Colonic mucosa (tissue), 4 donors: ENCODE measurements around the gene GZF1. TPM values are rescaled to one million over a fixed set of nuclear protein-coding genes. Genes with fewer than 3 reads are reported as not detected.

ENCODE experiments used
- DNase-seq: peaks from one replicate; pipeline ENCODE4 v3.0.0-alpha.2; 2020
- H3K27ac ChIP-seq: fragments of 200-600 bp; one replicate; pipeline ENCODE4 v1.8.0; 2021
- H3K27me3 ChIP-seq: fragments of 200-600 bp; one replicate; pipeline ENCODE4 v1.8.0; 2021
- H3K36me3 ChIP-seq: fragments of 200-600 bp; one replicate; pipeline ENCODE4 v1.8.0; 2021
- H3K4me1 ChIP-seq: fragments of 200-600 bp; one replicate; pipeline ENCODE4 v1.8.0; 2021; ENCODE audit warnings: mild to moderate bottlenecking
- H3K4me3 ChIP-seq: fragments of 200-600 bp; one replicate; pipeline ENCODE4 v1.8.0; 2021
- H3K9ac ChIP-seq, 2 donors: one replicate each; pipeline ENCODE4 v1.7.0; 2013; ENCODE audit warnings: control low read depth in 2 of 2, low read depth in 2 of 2, low read length in 2 of 2
- H3K9me3 ChIP-seq: fragments of 200-600 bp; one replicate; pipeline ENCODE4 v1.8.0; 2021
- intact Hi-C: fragments of 100-400 bp; cut with DNase I; formaldehyde crosslinking; loops from one replicate; pipeline ENCODE4 v1.14.1; 2022
- total RNA-seq, 2 donors: library from RNA; stranded (reverse); fragmentation: NEBNext Ultra II Directional in 1 of 2; extraction: Animal tissue kit (Norgen Biotek cat#: 25700) in 1 of 2; gene quantifications; one replicate each; pipeline ENCODE4 v1.2.1, GENCODE V29; 2021
- TF ChIP-seq, protein P1 (sequence below): fragments of 200-600 bp; IDR thresholded peaks from one replicate; pipeline ENCODE4 v1.8.0; 2022; ENCODE audit warnings: antibody characterized with exemption, mild to moderate bottlenecking
- donor health status: healthy.
- donor health status: DM: no; HTN: no; CAD: no.
- donor health status: DM: no; HTN: no; CAD: no.

The GZF1 gene
- total RNA-seq, 2 donors from 2014 or later, result 8.5 to 9.6 TPM

DNA sequence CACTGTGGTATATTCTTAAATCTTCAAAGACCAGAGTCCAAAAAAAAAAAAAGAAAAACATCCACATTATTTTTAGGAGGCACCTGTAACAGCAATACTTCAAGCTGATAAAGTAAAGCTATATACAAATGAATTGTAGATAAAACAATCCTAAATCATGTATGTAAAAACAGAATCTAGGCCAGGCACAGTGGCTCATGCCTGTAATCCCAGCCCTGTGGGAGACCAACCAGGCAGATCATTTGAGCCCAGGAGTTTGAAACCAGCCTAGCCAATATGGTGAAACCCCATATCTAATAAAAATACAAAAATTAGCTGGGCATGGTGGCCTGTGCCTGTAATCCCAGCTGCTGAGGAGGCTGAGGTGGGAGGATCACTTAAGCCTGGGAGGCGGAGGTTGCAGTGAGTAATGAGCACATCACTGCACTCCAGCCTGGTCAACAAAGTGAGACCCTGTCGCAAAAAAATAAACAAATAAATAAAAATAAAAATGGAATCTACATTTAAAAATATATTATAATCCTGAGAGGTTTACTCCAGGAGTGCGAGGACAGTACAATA, 52.0 kb downstream of the GZF1 start:
- intact Hi-C loops, result no loop called here

DNA sequence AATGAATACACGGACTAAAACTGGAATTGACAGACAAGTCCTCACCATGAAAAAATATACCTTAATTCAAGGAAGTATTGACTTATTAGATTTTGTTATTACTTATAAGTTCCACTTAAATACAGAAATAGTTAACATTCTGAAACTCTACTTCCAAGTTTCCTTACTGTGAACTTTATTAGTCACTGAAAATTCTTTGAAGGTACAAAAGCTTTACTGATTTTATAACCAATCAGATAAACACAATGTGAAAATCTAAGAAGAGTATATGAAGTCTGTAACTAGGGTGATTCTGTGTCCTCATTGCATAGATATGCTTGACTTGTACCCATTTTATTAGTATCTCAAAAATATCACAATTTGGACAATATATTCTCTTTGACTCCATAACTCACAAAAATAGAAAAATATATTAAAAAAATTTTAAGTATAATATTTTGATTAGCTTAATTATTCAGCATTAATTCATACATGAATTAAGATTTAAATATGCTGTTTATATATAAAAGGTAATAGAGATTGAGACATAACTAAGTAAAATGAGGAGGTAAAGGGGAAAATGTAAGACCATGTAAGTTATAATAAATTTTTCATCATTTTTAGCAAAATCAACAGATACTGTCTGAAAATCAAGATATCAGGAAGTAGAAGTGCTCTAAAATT, 52.7 kb downstream of the GZF1 start:
- no peaks in the 10 kb centered on the region for H3K9me3 ChIP-seq
- H3K36me3 ChIP-seq, result no peaks in the 10 kb centered on the region
- H3K4me3 ChIP-seq, result no peak overlapping the region
- intact Hi-C loops, result no loop called here
- DNase-seq, result no peak
- no peaks in the 10 kb centered on the region for H3K27me3 ChIP-seq
- no peaks in the 10 kb centered on the region for H3K4me1 ChIP-seq
- no peak overlapping the region for H3K9ac ChIP-seq
- TF ChIP-seq, protein P1, sequence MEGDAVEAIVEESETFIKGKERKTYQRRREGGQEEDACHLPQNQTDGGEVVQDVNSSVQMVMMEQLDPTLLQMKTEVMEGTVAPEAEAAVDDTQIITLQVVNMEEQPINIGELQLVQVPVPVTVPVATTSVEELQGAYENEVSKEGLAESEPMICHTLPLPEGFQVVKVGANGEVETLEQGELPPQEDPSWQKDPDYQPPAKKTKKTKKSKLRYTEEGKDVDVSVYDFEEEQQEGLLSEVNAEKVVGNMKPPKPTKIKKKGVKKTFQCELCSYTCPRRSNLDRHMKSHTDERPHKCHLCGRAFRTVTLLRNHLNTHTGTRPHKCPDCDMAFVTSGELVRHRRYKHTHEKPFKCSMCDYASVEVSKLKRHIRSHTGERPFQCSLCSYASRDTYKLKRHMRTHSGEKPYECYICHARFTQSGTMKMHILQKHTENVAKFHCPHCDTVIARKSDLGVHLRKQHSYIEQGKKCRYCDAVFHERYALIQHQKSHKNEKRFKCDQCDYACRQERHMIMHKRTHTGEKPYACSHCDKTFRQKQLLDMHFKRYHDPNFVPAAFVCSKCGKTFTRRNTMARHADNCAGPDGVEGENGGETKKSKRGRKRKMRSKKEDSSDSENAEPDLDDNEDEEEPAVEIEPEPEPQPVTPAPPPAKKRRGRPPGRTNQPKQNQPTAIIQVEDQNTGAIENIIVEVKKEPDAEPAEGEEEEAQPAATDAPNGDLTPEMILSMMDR, result no peak
- no peak overlapping the region for H3K27ac ChIP-seq

More for the DNA sequence above, 52.0 kb downstream of the GZF1 start:
- no peak for DNase-seq
- Histone ChIP-seq H3K9me3 (no peaks in the 10 kb centered on the region), H3K27me3 (no peaks in the 10 kb centered on the region), H3K27ac (no peak overlapping the region), H3K4me3 (no peak overlapping the region), H3K9ac (no peak overlapping the region), H3K36me3 (no peaks in the 10 kb centered on the region), H3K4me1 (no peaks in the 10 kb centered on the region)
- TF ChIP-seq, protein P1, result no peak

DNA sequence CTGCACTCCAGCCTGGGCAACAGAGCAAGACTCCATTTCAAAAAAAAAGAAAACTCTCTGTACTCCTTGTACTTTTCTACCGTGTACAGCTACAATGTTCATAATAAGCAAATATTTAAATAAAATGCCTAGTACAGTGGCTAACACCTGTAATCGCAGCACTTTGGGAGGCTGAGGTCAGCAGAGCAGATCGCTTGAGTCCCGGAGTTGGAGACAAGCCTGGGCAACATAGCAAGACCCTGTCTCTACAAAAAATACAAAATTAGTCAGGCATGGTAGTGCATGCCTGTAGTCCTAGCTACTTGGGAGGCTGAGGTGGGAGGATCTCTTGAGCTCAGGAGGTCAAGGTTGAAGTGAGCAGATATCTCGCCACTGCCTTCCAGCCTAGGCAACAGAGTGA, 53.6 kb downstream of the GZF1 start:
- Histone ChIP-seq H3K9me3 (no peaks in the 10 kb centered on the region), H3K36me3 (no peaks in the 10 kb centered on the region), H3K4me3 (no peak overlapping the region), H3K27ac (no peak overlapping the region), H3K9ac (no peak overlapping the region), H3K4me1 (no peaks in the 10 kb centered on the region), H3K27me3 (no peaks in the 10 kb centered on the region)
- intact Hi-C loops, result no loop called here
- TF ChIP-seq, protein P1, result no peak
- DNase-seq, result no peak

DNA sequence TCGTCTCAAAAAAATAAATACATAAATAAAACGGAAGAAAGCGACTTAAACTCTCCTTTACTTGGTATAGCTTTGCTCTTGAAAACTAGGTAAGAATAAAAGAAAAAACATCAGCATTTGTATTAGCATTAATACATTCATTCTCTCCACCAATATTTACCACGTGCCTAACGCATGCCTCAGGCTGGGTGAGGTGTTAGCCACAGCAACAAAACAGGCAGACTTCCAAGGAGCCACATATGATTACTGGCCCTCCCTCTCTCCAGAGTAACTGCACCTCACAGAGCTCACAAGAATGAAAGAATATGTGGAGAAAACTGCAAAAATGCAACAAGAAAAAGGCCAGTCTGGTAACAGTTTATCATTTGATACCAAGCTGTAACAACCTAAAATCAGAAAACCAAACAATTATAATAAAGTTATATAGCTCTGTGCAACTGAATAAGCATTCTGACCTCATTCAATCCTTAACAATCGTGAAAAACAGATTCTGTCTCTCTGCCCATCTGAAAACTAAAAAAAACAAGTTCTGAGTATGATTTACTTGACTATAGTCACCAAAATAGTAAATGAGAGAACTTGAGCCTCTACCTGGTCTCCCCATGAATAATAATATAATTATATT, 54.1 kb downstream of the GZF1 start:
- Histone ChIP-seq H3K9me3 (no peaks in the 10 kb centered on the region), H3K9ac (no peak overlapping the region), H3K4me1 (no peaks in the 10 kb centered on the region), H3K27ac (no peak overlapping the region), H3K4me3 (no peak overlapping the region), H3K27me3 (no peaks in the 10 kb centered on the region), H3K36me3 (no peaks in the 10 kb centered on the region)
- DNase-seq, result no peak
- intact Hi-C loops, result no loop called here
- TF ChIP-seq, protein P1, result no peak

DNA sequence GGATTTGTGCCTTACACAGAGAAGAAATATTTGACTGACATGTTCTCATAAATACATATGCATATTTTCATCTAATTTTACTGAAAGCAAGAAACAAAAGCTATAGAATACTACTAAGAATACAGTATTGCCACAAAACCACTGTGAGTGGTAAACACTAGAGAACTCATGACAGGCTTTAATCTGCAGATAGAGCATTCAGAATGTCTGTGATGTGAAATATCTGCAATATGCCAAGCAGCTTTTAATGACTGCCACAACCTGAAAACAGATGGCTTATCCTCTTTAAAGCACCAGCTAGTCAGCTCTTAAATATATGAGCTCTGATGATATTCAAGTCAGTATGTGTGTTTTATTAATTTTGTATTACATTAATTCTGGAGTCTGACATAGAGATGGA, 55.9 kb downstream of the GZF1 start:
- DNase-seq, result no peak
- TF ChIP-seq, protein P1, result no peak
- no peak overlapping the region for H3K27ac ChIP-seq
- no peaks in the 10 kb centered on the region for H3K27me3 ChIP-seq
- intact Hi-C loops, result no loop called here
- H3K4me3 ChIP-seq, result no peak overlapping the region
- H3K4me1 ChIP-seq, result no peaks in the 10 kb centered on the region
- H3K9ac ChIP-seq, result no peak overlapping the region
- no peaks in the 10 kb centered on the region for H3K36me3 ChIP-seq
- no peaks in the 10 kb centered on the region for H3K9me3 ChIP-seq
